Left renal pelvis (tissue), 4 donors: ENCODE measurements around the gene GTF2A1. TPM values are rescaled to one million over a fixed set of nuclear protein-coding genes. Genes with fewer than 3 reads are reported as not detected.
"Not testable (repeated sequence)": the region's sequence is repeated elsewhere in the genome, so short reads cannot be mapped to it uniquely, and the experiment has no call there.

Source experiments
- DNase-seq, 4 donors: peaks; one replicate each; pipeline ENCODE4 v3.0.0-alpha.2; 2013; ENCODE audit warnings: low read depth in 4 of 4, low spot score in 3 of 4
- polyA plus RNA-seq, 4 donors: library from polyadenylated mRNA; unstranded; fragments of 120-200 nt; gene quantifications; one replicate each; pipeline ENCODE4 v1.2.1, GENCODE V29; 2013; ENCODE audit not compliant: insufficient read length in 4 of 4

Gene GTF2A1
- polyA plus RNA-seq, 4 donors: 34.4 to 45.1 (median 38.0) TPM

DNA sequence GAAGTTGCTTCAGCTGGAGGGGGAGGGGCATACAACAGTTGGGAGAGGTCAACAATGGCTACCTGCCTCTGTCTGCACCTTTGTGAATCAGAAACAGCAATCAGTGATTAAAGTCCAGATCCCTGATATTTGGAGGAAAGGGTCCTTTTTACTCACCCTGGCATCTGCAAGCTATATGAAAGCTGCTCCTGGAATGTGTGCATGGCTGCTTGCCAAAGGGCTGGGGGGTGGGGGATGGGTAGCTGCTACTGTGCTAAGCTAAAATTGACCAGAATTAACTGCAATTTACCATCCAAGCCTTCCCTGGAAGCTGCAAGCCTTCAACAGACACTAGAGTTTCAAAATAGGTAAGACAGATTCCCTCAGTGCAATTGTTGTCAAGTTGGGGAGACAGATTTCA is 13.5 kb upstream of the GTF2A1 start:
- peak in 2 of 4 donors; percentile 33 to 42 for DNase-seq

DNA sequence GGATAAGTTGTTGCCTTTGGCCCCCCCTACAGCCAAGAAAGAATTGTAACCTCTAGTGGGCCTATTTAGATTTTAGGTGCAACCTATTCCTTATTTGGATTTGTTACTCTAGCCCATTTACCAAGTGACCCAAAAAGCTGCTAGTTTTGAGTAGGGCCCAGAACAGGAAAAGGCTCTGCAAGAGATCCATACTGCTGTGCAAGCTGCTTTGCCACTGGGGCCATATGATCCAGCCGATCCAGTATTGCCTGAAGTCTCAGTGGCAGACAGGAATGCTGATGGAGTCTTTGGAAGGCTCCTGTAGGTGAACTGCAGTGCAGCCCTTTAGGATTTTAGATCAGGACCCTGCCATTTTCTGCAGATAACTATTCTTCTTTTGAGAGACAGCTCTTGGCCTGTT is 12.9 kb upstream of the GTF2A1 start:
- no peak for DNase-seq

DNA sequence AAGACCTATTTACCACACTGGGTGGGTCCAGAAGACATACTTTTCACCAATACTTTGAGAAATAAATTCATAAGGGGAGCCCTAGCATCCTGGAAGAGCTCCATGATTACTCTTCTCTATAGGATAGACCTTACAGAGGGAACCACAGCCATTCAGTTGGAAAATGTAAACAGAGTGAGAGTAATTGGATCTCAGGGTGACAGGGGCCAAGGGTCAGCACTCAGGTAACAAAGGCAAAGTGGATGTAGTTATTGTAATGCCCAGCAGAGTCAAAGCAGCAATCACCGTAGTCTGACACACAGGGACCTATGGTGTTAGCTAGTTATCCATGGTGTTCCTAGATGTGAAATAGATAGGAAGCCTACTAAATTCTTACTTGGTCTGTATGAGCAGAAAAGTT is 10.8 kb upstream of the GTF2A1 start:
- no peak for DNase-seq

DNA sequence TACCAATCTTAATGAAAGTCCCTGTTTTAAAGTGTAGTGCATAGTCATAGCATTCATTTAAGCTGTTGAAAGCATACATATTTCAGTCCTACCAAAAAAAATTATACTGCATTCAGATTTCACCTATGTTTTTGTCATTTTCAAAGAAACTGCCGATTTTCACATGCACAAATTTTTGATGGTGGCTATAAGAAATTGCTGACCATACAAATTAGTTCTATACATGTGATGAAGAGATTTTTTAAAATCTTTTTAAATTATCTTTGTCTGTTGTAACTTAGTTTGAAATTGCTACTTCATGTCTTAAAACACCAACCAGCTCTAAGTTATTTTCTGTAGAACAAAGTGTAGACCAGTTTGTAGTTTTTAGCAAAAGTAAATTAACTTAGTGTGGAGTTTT is 3.5 kb upstream of the GTF2A1 start:
- DNase-seq: no peak

DNA sequence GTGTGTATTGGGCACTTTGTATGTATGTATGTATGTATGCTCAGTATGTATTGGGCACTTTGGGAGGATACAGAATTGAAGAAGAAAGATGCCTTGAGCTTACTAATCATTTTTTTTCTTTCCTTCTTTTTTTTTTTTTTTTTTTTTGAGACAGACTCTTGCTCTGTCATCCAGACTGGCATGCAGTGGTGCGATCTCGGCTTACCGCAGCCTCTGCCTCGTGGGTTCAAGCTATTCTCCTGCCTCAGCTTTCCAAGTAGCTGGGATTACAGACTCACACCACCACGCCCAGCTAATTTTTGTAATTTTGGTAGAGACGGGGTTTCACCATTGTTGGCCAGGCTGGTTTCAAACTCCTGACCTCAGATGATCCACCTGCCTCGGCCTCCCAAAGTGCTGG is 3.0 kb upstream of the GTF2A1 start:
- DNase-seq: not testable (repeated sequence)

GRCh38 chr14:81222691-81223090 is 1.9 kb upstream of the GTF2A1 start:
- no peak for DNase-seq

- DNase-seq: no peak
These were observed 1.4 kb upstream of the GTF2A1 start for GRCh38 chr14:81222126-81222525.

- DNase-seq: no peak
These were observed 882 bp upstream of the GTF2A1 start for GRCh38 chr14:81221579-81222102.

GRCh38 chr14:81220580-81220829 is 254 bp downstream of the GTF2A1 start:
- no peak for DNase-seq

DNA sequence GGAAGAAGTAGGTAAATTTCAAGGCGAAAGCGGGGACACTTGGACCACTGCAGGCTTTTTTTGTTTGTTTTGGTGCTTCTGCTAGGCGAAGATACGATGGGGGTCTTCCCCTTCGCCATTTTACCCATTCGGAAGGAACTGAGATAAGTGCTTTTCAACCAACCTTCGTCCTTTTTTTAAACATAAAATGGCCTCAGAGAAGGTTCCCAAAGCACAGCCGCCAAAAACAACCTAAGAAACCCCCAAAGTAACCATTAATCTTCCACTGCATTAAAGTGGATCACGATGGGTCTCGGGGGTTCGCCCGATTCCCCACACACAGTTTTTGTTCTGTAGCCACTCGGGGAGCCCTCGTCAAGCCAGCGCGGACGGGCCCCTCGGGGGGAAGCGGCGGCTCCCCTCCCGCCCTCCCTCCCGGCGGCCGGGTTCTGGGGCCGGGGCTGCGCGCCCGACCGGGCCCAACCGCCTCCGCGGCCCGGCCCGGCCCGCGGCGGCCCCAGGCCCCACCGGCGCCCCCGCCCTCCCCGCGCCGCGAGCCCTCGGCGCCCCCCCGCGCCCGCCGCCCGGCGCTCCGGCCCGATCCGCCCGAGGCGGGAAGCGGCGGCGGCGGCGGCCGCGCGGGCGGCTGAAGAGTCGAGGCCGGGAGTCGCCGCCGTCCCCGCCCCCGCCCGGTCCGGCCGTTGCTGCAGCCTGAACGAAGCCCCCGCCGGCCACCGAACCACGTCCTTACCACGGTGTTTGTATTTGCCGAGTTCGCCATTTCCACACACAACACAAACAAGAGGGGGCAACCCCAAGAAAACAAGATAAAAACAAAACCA is 790 bp downstream of the GTF2A1 start:
- DNase-seq: peak in 2 of 4 donors; percentile 25 to 28

DNA sequence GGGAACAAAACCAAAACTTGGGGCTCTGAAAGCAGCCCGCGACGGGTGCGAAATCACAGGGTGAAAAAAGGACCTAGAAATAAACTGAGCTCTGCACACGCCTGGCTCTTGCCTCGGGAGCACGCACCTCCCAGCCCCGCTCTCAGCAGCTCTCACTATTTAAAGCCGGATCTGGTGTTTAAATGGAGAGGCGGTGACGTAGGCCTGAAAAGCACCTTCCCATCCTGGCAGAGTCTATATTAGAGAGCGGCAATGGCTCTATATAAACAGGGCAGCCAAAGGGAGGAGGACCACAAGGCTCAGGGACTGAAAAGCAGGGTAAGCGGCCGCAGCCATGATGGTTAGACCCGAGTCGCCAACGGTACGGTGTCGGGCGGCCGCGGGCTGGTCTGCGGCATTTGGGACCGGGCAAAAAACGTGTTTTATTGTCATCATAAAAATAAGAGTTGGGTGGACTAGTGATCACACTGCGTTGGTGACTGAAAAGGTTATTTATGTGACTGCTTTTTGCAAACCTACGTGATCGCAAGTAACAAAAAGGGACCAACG is 1.5 kb downstream of the GTF2A1 start:
- peak; percentile 91 to 96 (median 92) for DNase-seq

GRCh38 chr14:81211844-81212243 is 8.9 kb downstream of the GTF2A1 start:
- DNase-seq: no peak

DNA sequence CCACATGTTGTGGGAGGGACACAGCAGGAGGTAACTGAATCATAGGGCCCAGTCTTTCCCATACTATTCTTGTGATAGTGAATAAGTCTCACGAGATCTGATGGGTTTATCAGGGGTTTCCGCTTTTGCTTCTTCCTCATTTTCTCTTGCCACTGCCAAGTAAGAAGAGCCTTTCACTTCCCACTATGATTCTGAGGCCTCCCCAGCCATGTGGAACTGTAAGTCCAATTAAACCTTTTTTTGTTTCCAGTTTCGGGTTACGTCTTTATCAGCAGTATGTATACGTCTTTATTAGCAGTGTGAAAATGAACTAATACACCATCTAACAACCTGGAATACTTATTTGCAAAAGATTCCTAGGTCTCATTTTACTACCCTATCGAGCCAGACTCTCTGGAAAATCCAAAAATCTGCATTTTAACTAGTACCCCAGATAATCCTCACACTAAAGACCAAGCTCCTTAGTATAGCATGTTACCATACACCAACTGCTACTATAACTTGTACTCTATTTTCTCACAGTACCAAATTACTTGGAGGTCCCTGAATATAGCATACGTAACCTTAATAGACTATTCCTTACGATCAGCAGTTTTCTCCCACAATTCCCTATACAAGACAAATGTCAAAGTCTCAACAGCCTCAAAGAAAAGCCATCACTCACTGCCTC is 11.5 kb downstream of the GTF2A1 start:
- no peak for DNase-seq

DNA sequence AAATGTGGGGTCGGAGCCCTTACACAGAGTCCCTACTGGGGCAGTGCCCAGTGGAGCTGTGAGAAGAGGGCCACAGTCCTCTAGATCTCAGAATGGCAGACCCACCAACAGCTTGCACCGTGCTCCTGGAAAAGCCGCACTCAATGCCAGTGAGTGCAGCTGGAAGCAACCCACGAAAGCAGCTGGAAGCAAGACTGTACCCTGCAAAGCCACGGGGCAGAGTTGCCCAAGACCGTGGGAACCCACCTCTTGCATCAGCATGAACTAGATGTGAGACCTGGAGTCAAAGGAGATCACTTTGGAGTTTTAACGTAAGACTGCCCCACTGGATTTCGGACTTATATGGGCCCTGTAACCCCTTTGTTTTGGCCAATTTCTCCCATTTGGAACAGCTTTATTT is 12.3 kb downstream of the GTF2A1 start:
- DNase-seq: no peak

GRCh38 chr14:81206115-81206514 is 14.6 kb downstream of the GTF2A1 start:
- DNase-seq: no peak

GRCh38 chr14:81205639-81206038 is 15.1 kb downstream of the GTF2A1 start:
- no peak for DNase-seq

GRCh38 chr14:81200054-81200453 is 20.7 kb downstream of the GTF2A1 start:
- no peak for DNase-seq

- DNase-seq: no peak
These were observed 21.7 kb downstream of the GTF2A1 start for GRCh38 chr14:81199084-81199483.

GRCh38 chr14:81198651-81199050 is 22.1 kb downstream of the GTF2A1 start:
- no peak for DNase-seq

GRCh38 chr14:81193924-81194633 is 26.7 kb downstream of the GTF2A1 start:
- DNase-seq: no peak

- no peak for DNase-seq
These were observed 28.2 kb downstream of the GTF2A1 start for GRCh38 chr14:81192594-81192993.
